GM21381 (cell line): Measurements from ENCODE around the gene CRBN.

Experiments
- ATAC-seq: cut with Tn5 transposase; IDR thresholded peaks from one replicate; pipeline ENCODE4 v1.9.1; 2021; ENCODE audit warnings: mild to moderate bottlenecking, moderate library complexity; ENCODE audit not compliant: unreplicated experiment

Gene CRBN

DNA sequence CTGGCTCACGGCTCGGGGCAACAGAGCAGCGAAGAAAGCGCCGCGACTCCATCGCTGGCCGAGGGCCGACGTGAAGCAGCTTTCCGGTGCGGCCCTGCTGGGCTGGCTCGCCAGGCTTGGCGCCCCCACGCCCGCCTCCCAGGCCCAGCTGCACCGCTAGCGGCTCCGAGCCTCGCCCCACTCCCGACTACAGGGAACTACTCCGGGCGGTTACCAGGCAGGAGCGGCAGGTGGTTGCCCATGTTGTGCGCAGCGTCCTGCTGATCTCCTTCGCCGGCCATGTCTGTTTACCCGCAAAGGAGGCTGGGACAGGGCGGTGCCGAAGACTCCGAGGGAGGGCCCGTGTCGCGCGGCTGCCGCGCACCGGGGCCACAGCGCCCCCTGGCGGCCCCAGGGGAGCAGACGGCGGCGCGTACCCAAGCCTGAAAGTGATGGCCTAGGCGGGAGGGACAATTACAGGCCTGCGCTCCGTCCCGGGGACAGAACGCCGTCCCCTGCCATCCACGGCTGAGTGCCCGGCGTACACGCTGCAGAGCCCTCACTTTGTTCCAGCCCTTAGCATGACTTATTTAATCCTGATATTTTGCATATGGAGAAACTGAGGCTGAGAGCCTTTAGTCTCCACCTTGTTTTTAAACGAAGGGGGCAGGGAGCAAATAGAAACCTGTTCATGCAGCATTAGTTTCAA, at the start of gene CRBN:
TSS of gene CRBN (minus strand) at position 285 of the 688 bp plus-strand sequence. CDS start at position 281, 4 bp downstream.
- ATAC-seq = peak; percentile 99

DNA sequence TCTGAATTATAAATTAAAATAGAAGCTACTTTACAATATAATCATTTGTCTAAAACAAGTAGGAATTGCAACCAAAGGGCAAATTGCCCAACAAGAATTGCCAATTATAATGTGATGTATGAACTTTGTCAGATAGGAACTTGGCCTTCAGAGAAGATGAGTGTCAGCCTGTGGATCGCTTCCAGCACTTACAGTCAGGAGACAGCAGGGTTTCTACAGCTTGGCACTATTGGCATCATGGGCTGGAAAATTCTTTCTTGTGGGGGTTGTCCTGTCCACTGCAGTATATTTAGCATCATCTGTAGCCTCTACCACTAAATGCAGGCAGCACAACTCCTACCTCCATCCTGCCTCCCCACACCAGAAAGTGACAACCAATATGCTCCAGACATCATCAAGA, 48.1 kb upstream of the CRBN start:
- ATAC-seq = no peak

DNA sequence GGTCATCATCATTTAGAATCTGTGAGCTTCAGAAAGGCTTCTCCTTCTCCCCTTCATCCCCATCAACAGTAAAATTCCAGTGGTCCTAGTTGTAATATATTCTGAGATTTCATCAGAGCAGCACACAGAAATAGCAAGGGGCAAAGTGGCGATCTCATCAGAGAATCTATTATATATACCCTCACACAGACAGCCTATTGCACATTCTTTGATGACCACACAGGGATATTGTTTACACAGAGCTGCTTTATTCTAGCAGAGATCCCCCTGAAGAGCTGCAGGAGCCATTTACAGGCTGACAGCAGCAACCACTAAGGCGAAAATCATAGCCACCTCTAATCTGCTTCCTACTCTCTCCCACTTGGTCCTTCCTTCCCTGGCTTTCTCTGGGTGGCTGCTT, 42.0 kb upstream of the CRBN start:
- ATAC-seq = no peak

DNA sequence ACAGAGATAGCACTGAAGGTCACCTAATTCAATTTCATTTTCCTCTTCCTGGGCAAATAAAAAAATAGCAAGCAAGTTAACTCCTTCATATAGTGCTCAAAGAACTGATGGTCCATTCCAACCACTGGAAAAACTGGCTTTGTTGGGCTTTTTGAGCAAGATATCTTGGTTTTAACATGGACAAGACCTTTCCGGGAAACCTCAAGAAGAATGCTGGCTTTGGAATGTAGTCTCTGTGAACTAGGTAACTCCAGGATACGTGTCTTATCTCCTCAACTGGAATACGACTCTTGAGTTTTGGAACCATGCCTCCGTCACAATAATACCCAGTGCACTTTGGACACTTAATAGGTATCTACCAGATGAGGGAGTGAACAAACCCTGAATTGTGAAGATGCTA, 36.9 kb upstream of the CRBN start:
- ATAC-seq = no peak

DNA sequence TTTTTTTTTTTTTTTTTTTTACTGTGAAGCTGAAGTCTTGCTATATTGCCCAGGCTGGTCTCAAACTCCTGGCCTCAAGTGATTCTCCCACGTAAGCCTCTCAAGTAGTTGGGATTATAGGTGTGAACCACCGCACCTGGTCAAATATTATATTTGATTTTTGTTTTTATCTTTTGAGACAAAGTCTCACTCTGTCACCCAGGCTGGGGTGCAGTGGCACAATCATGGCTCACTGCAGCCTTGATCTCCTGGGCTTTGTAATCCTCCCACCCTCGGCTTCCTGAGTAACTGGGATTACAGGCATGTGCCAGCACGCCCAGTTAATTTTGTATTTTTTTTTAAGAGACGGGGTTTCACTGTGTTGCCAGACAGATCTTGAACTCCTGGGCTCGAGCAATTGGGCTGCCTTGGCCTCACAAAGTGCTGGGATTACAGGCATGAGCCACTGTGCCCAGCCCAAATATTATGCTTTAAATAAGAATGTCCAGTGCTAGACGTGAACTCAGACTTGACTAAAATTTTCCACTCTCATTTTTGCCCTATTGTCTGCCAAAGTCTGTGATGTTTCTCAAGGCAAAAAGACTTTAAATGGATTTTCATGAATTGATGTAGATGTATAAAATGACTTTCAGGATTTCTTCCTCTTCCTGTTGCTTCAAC, 33.4 kb upstream of the CRBN start:
- ATAC-seq = no peak

DNA sequence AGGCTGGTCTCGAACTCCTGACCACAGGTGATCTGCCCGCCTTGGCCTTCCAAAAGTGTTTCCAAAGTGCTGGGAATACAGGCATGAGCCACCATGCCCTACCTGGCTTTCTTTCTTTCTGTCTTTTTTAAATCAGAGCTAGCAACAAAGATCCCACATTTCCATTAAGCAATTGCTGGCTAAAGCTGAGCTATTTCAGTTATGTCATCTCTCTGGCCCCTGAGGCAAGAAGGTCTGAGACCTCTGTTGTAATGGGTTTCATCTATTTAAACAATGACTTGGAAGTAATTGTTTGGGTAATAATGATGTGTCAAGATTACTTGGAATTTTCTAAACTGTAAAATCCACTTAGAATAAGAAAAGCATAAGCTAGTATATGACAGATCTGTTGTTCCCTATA, 30.2 kb upstream of the CRBN start:
- no peak for ATAC-seq

DNA sequence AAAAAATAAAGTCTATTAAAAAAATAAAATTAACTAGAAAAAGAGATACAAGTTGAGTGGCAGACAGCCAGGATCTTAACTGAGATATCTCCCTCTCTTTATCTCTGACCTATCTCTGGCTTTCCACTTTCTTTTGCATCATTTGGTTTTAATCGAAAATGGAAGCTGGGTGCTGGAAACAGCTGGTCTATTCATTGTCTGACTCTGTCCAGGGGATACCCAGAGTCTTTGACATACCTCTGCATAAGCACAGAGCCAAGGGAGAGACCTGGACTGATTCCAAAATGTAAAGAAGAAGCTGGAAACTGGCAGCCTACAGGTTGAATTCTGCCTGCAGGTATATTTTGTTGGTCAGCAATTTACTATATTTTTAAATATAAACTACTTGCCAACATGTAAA, 29.6 kb upstream of the CRBN start:
- ATAC-seq = no peak

- ATAC-seq = peak; percentile 91
These were observed 22.1 kb upstream of the CRBN start for GRCh38 chr3:3201611-3202010.

GRCh38 chr3:3200632-3201212, 21.2 kb upstream of the CRBN start:
- peak; percentile 69 for ATAC-seq

DNA sequence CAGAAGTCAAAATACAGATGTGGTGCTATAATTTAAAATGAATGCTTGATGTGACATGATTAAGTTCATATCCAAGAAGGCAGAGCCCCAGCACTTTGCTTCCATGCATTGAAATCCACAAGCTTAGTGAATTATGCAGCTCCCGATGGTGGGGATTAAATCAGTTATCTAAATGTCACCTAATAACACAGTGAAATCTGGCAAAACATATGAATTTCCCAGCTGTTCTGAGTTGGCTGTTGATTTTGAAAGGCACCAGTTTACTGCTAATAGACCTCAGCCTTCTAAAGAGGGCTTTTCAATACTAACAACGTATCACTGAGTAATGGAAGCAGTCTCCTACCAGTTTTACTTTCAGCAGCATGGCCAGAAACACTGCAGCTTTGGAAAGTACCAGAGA, 19.8 kb upstream of the CRBN start:
- ATAC-seq = no peak

- no peak for ATAC-seq
These were observed 16.8 kb upstream of the CRBN start for GRCh38 chr3:3196148-3196861.

DNA sequence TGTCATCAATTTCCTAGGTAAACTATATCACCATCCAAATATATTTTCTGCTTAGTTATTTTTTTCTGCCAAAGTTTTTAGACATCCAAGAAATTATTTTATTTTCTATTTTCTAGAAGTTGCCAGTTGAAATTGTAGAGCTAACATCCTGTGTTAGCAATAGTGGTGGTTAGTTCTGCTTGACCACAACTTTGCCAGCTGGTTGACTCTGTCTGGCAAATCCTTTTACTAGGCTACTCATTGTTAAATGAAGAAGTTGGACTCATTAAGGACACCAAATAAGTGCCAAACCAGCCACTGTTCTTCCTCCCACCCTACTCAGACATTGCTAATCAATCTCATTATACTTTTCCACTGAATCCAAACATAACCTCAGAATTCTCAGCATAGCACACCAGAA, 15.4 kb upstream of the CRBN start:
- ATAC-seq = no peak

GRCh38 chr3:3192286-3192675, 12.8 kb upstream of the CRBN start:
- no peak for ATAC-seq

DNA sequence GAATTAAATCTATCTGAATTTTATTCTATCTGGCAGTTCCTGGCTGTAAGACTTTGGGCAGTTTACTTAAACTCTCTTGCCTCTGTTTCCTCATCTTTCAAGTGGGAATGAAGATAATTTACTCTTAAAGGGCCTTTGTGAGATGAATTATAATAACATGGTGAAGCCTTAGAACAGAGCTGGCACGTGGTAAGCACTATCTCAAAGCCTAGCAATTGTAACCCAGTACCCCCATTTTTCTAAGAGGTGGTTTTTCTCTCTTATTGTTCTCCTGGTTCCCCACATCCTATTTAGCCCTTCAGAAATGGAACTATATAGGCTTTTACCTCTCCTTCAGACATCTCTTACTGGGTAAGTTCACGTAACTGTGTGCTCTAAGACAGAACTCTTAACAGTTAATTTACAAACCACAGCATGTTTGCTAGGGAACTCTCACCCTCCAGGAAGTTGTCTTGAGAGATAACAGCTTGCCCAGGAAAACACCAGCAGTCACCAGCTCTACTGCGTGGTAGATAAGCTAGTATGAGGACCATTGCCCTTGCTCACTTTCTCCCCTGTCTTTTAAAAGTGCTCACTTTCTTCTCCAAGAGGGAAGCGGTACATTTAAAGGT, 12.3 kb upstream of the CRBN start:
- no peak for ATAC-seq

- ATAC-seq = no peak
These were observed 10.5 kb upstream of the CRBN start for GRCh38 chr3:3189961-3190360.

DNA sequence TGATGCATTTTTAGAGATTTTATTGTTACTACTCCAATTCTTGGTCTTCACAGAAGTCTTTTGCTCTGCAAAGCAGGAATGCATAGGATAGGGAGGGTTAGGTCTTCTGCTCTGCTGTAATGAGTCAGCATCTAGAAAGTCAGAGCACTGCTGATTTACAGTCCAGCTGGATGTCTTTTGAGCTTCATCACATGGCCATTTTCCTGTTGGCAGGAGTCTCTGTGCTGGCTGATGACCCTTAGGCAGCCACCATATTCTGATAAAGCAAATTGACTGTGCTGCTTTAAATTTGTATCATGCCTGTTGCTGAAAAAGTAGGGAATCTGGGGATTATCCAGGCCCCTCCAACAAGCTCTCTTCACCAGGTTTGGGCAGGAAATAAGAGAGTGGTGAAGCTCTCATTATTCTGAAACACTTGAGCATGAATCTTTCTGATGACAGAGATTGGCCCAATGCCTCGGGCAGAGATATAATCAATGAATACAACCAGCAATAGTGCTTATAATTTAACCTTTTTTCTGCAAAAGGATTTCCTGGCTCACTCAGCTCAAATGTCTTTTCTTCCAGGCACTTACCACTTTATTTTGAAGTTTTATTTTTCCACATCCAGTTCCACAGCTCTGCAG, 9.7 kb upstream of the CRBN start:
- no peak for ATAC-seq

DNA sequence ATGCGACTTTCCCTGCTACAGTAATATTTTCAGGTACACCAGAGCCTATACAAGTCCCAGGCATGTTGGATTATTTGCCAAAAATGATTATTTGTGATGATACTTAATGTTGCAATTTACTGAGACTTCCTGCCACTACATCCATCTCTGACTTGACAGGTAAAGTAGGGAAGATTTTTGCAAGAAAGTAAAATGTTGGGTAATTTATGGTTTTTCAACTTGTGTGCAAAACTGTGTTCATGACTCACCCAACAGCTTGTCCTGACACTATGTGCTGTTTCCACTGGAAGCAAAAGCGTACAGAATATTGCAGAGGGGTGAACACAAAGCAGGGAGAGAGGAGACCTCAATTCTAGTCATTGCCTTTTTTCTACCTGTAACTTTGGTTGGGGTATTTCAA, 5.4 kb upstream of the CRBN start:
- no peak for ATAC-seq

GRCh38 chr3:3180456-3180855, 965 bp upstream of the CRBN start:
- ATAC-seq = no peak

DNA sequence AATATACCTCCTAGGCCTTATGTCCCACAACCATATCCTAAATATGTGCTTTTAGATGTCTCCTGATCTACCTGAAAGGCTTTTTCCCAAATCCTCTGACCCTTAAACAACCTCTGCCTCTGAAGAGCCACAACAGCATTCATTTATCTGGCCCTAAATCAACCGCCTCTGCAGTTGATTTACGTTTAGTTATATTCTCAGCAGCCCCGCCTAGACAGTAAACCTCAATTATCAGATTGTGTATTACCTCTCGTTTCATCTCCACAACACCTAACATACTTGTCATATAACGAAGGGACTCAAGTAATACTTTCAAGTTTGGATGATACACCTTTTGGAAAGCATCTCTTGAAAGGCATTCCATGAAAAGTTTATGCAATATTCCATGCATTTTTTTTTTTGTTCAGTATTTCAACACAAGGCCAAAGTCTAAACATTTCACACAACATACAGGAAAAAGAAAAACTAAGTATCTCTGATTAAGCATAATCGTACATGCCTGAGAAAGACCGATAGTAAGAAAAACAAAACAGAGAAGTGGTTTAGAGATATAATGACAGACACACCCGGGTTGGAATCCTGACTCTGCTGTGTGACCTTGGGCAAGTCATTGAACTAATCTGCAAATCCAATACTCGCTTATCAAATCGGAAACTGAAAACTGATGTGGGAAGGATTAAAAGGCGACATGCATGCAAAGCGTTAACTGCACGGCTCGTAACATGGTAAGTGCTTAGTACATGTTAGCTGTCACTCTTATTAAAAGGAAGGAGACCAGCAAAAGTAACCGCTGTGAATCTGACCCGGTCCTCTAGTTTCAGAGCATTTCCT, 778 bp downstream of the CRBN start:
- ATAC-seq = no peak

GRCh38 chr3:3177861-3178497, 1.5 kb downstream of the CRBN start:
- ATAC-seq = no peak
